ENCODE measurements around the gene VPS33B.

- TF ChIP-seq, protein P1, sequence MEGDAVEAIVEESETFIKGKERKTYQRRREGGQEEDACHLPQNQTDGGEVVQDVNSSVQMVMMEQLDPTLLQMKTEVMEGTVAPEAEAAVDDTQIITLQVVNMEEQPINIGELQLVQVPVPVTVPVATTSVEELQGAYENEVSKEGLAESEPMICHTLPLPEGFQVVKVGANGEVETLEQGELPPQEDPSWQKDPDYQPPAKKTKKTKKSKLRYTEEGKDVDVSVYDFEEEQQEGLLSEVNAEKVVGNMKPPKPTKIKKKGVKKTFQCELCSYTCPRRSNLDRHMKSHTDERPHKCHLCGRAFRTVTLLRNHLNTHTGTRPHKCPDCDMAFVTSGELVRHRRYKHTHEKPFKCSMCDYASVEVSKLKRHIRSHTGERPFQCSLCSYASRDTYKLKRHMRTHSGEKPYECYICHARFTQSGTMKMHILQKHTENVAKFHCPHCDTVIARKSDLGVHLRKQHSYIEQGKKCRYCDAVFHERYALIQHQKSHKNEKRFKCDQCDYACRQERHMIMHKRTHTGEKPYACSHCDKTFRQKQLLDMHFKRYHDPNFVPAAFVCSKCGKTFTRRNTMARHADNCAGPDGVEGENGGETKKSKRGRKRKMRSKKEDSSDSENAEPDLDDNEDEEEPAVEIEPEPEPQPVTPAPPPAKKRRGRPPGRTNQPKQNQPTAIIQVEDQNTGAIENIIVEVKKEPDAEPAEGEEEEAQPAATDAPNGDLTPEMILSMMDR (IDR thresholded peaks at IDR 0.05), result no peak
- no peak for TF ChIP-seq POLR2A (IDR thresholded peaks at IDR 0.05)
These were observed 63.3 kb downstream of the VPS33B start for GRCh38 chr15:90959028-90959595.
